B cell (primary cell): ENCODE measurements around the gene MS4A18. TPM values are rescaled to one million over a fixed set of nuclear protein-coding genes. Genes with fewer than 3 reads are reported as not detected.

Source experiments
- ATAC-seq: fragments of 200-7000 bp; cut with Tn5 transposase; one replicate; pipeline ENCODE4 v1.10.0; 2021; ENCODE audit warnings: low read depth, mild to moderate bottlenecking, moderate number of reproducible peaks, moderate library complexity
- CTCF ChIA-PET: fragments of 350-600 bp; sonication (Branson Sonifier 250); formaldehyde crosslinking; loops from one replicate; lab custom pipeline; 2021; ENCODE audit warnings: antibody characterized with exemption, inconsistent platforms; lab: Charles Lee
- POLR2A ChIA-PET: fragments of 350-600 bp; sonication (Branson Sonifier 250); formaldehyde crosslinking; loops from one replicate; lab custom pipeline; 2021; ENCODE audit warnings: antibody characterized with exemption; lab: Charles Lee
- DNase-seq: peaks from one replicate; pipeline ENCODE4 v3.0.0; 2013
- H2AFZ ChIP-seq: 2 replicates; pipeline ENCODE4 v1.6.1; 2012; ENCODE audit warnings: mild to moderate bottlenecking, low read depth, low read length; ENCODE audit not compliant: insufficient read depth, poor library complexity, severe bottlenecking
- H3K27ac ChIP-seq, 2 donors: 1 replicate in 1 of 2; 2 replicates in 1 of 2; pipeline ENCODE4 v1.5.1; 2012 to 2013; ENCODE audit warnings: low read length in 2 of 2, mild to moderate bottlenecking in 2 of 2, moderate library complexity in 1 of 2
- H3K27me3 ChIP-seq, 4 experiments: fragments of 200-600 bp in 1 of 4; sonication (generic) in 1 of 4; replicated peaks in 1 of 4; 1 replicate in 2 of 4; 2 replicates in 2 of 4; pipeline versions ENCODE4 v1.6.1 to v1.7.0; 2013 to 2016; ENCODE audit warnings: low read length in 3 of 4, mild to moderate bottlenecking in 2 of 4, mixed read lengths in 1 of 4, moderate library complexity in 1 of 4; ENCODE audit not compliant: insufficient read depth in 4 of 4, control insufficient read depth in 3 of 4; ENCODE audit errors: control extremely low read depth in 1 of 4
- H3K36me3 ChIP-seq, 2 experiments: replicated peaks in 1 of 2; 1 replicate in 1 of 2; 2 replicates in 1 of 2; pipeline versions ENCODE4 v1.6.1 to v1.7.1; 2013; ENCODE audit warnings: low read length in 1 of 2; ENCODE audit not compliant: insufficient read depth in 2 of 2, control insufficient read depth in 1 of 2; ENCODE audit errors: control extremely low read depth in 1 of 2, extremely low read depth in 1 of 2
- H3K4me1 ChIP-seq, 2 donors: fragments of 200-600 bp in 1 of 2; sonication (generic) in 1 of 2; 1 replicate in 1 of 2; 2 replicates in 1 of 2; pipeline versions ENCODE4 v1.5.1 to v1.6.1; 2013 to 2017; ENCODE audit warnings: low read length in 2 of 2; ENCODE audit not compliant: control insufficient read depth in 2 of 2, insufficient read depth in 2 of 2
- H3K4me2 ChIP-seq: replicated peaks from 2 replicates; pipeline ENCODE3; 2012; ENCODE audit warnings: mild to moderate bottlenecking, low read depth, low read length; ENCODE audit not compliant: poor library complexity, severe bottlenecking
- H3K4me3 ChIP-seq, 5 experiments: fragments of 200-600 bp in 1 of 5; sonication (generic) in 1 of 5; 1 replicate in 3 of 5; 2 replicates in 2 of 5; pipeline versions ENCODE4 v1.5.1 to v1.7.0; 2011 to 2016; ENCODE audit warnings: low read length in 4 of 5, mild to moderate bottlenecking in 4 of 5, low read depth in 2 of 5, control low read depth in 1 of 5, moderate library complexity in 1 of 5; ENCODE audit not compliant: insufficient read depth in 1 of 5; ENCODE audit errors: control extremely low read depth in 1 of 5, extremely low read depth in 1 of 5
- H3K79me2 ChIP-seq: fragments of 200-600 bp; sonication (generic); one replicate; pipeline ENCODE4 v1.6.0; 2016; ENCODE audit warnings: low read length; ENCODE audit not compliant: control insufficient read depth, insufficient read depth
- H3K9ac ChIP-seq: fragments of 200-600 bp; sonication (generic); 2 replicates; pipeline ENCODE4 v1.6.1; 2017; ENCODE audit warnings: mild to moderate bottlenecking, low read length, moderate library complexity
- H3K9me3 ChIP-seq, 3 donors: one replicate each; pipeline versions ENCODE4 v1.6.1 to v1.7.1; 2013; ENCODE audit warnings: low read length in 2 of 3; ENCODE audit not compliant: control insufficient read depth in 2 of 3, insufficient read depth in 1 of 3; ENCODE audit errors: control extremely low read depth in 1 of 3
- H4K20me1 ChIP-seq: 2 replicates; pipeline ENCODE4 v1.6.0; 2012; ENCODE audit warnings: mild to moderate bottlenecking, low read length; ENCODE audit not compliant: insufficient read depth, control insufficient read depth, poor library complexity, severe bottlenecking
- H3K27ac Mint-ChIP-seq: one replicate; pipeline ENCODE4 v1.8.0; 2021; ENCODE audit warnings: mixed read lengths
- H3K27me3 Mint-ChIP-seq: one replicate; pipeline ENCODE4 v1.8.0; 2021; ENCODE audit warnings: mixed read lengths
- H3K4me1 Mint-ChIP-seq: one replicate; pipeline ENCODE4 v1.8.0; 2021; ENCODE audit warnings: mixed read lengths
- H3K4me3 Mint-ChIP-seq: one replicate; pipeline ENCODE4 v1.8.0; 2021; ENCODE audit warnings: mixed read lengths
- H3K9me3 Mint-ChIP-seq: one replicate; pipeline ENCODE4 v1.8.0; 2022; ENCODE audit warnings: mixed read lengths; ENCODE audit not compliant: insufficient read depth
- CTCF ChIP-seq: fragments of 200-600 bp; IDR thresholded peaks from one replicate; pipeline ENCODE4 v1.8.0; 2022; ENCODE audit warnings: antibody characterized with exemption, mild to moderate bottlenecking
- EZH2 ChIP-seq: IDR thresholded peaks from 2 replicates; pipeline ENCODE4 v1.6.1; 2012; ENCODE audit warnings: borderline replicate concordance, low read depth, mild to moderate bottlenecking, moderate library complexity, low read length; ENCODE audit not compliant: insufficient read depth, poor library complexity, severe bottlenecking
- WGBS: methylation state at CpG from one replicate; pipeline ENCODE4 v1.1.5; 2013; ENCODE audit warnings: missing lambda C conversion rate; ENCODE audit not compliant: insufficient coverage; 5-methylcytosine and 5-hydroxymethylcytosine counted together
- intact Hi-C: fragments of 100-400 bp; cut with micrococcal nuclease; formaldehyde crosslinking; loops from one replicate; pipeline ENCODE4 v1.10.0; 2022
- polyA plus RNA-seq: library from polyadenylated mRNA; depleted of rRNA; stranded (reverse); fragments of >200 nt; gene quantifications from 2 replicates; pipeline ENCODE4 v1.2.3, GENCODE V29; 2012
- total RNA-seq, 2 donors: library from RNA; stranded (reverse); fragments of 120-200 nt in 1 of 2; gene quantifications; 1 replicate in 1 of 2; 2 replicates in 1 of 2; pipeline versions ENCODE4 v1.2.3 to v1.2.4, GENCODE V29; 2013 to 2022

The MS4A18 gene
- total and polyA plus RNA-seq, 2 donors (not counting 1 experiment from before 2014, with no cell fraction given): not detected

GRCh38 chr11:60772666-60773065, 48.1 kb downstream of the MS4A18 start:
- Mint-ChIP-seq H3K4me3 (no peak overlapping the region), H3K4me1 (peaks cover 15% of the 10 kb centered on the region), H3K27ac (no peak overlapping the region), H3K9me3 (no peaks in the 10 kb centered on the region), H3K27me3 (peaks cover 29% of the 10 kb centered on the region)
- no peak for DNase-seq
- 84% methylated on average over 8 of the region's 8 CpGs for WGBS
- Histone ChIP-seq H2AFZ (no peak overlapping the region), H3K9me3 (peaks cover 0 to 3% (median 0%) of the 10 kb centered on the region in 3 donors), H3K9ac (no peak overlapping the region), H3K27me3 (peaks cover 0 to 13% (median 1%) of the 10 kb centered on the region in 4 experiments), H3K79me2 (no peaks in the 10 kb centered on the region), H3K4me1 (peaks cover 3 to 11% of the 10 kb centered on the region in 2 donors), H4K20me1 (no peaks in the 10 kb centered on the region), H3K36me3 (no peaks in the 10 kb centered on the region), H3K27ac (no peak overlapping the region), H3K4me3 (no peak overlapping the region), H3K4me2 (no peak overlapping the region)
- intact Hi-C loops: no loop called here
- CTCF ChIA-PET: interaction anchor here (9.5 kb wide), 1 partner anchor 8 kb away, joined by 102 read pairs; no protein-coding TSS in a partner anchor
- no peak for TF ChIP-seq CTCF
- no peak for TF ChIP-seq EZH2
- no peak for ATAC-seq
- POLR2A ChIA-PET: no interaction called here

GRCh38 chr11:60774726-60775125, 50.2 kb downstream of the MS4A18 start:
- Histone ChIP-seq H3K79me2 (no peaks in the 10 kb centered on the region), H3K27me3 (peaks cover 0 to 12% (median 1%) of the 10 kb centered on the region in 4 experiments), H3K4me3 (no peak overlapping the region), H3K9ac (no peak overlapping the region), H3K4me2 (no peak overlapping the region), H3K27ac (no peak overlapping the region), H3K36me3 (no peaks in the 10 kb centered on the region), H3K4me1 (peaks cover 3 to 11% of the 10 kb centered on the region in 2 donors), H3K9me3 (peaks cover 0 to 2% (median 0%) of the 10 kb centered on the region in 3 donors), H4K20me1 (no peaks in the 10 kb centered on the region), H2AFZ (no peak overlapping the region)
- peaks cover 16% of the 10 kb centered on the region for H3K27me3 Mint-ChIP-seq
- no peak for DNase-seq
- ChIA-PET CTCF (interaction anchor here (0.7 to 9.5 kb wide), 17 partner anchors 10 to 510 kb away, joined by 3 to 102 read pairs (median 4); partner anchors contain the start of gene MS4A15), POLR2A (no interaction called here)
- H3K27ac Mint-ChIP-seq: no peak overlapping the region
- H3K9me3 Mint-ChIP-seq: no peaks in the 10 kb centered on the region
- 90% methylated on average over 13 of the region's 13 CpGs for WGBS
- peaks cover 15% of the 10 kb centered on the region for H3K4me1 Mint-ChIP-seq
- ATAC-seq: no peak
- TF ChIP-seq CTCF (no peak), EZH2 (no peak)
- no peak overlapping the region for H3K4me3 Mint-ChIP-seq
- intact Hi-C loops: loop anchor here (1.0 kb wide), 3 partner anchors 125 to 509 kb away; no protein-coding TSS in a partner anchor
